Lower leg skin (tissue), 3 donors: ENCODE measurements around the gene ATG101.
"Not testable (repeated sequence)": the region's sequence is repeated elsewhere in the genome, so short reads cannot be mapped to it uniquely, and the experiment has no call there.

ENCODE experiments used
- CTCF ChIP-seq, 3 donors: fragments of 450-650 bp; IDR thresholded peaks; one replicate each; pipeline ENCODE4 v1.5.1; 2016; ENCODE audit warnings: antibody characterized with exemption in 3 of 3, mild to moderate bottlenecking in 3 of 3, moderate library complexity in 2 of 3
- POLR2A ChIP-seq, 2 donors: fragments of 450-650 bp; IDR thresholded peaks; one replicate each; pipeline ENCODE4 v1.6.1; 2016 to 2017; ENCODE audit warnings: antibody characterized with exemption in 2 of 2, mild to moderate bottlenecking in 1 of 2, moderate library complexity in 1 of 2

GRCh38 chr12:52104431-52105089, 34.8 kb downstream of the ATG101 start:
- not testable (repeated sequence) for TF ChIP-seq CTCF, POLR2A (IDR thresholded peaks at IDR 0.05)
